HEK293 (cell line): ENCODE measurements around the gene RSPO4.

ENCODE experiments used
- CTCF ChIA-PET: fragments of 350-600 bp; formaldehyde crosslinking; extraction: SDS; loops from one replicate; lab custom pipeline; 2021; ENCODE audit warnings: antibody characterized with exemption; lab: Yijun Ruan, JAX
- POLR2A ChIA-PET: fragments of 300-600 bp; formaldehyde crosslinking; extraction: SDS; loops from one replicate; lab custom pipeline; 2020; ENCODE audit warnings: antibody characterized with exemption, inconsistent platforms; lab: Yijun Ruan, JAX
- H3K27ac ChIP-seq: fragments of 200-500 bp; sonication (Bioruptor generic); 2 replicates; pipeline ENCODE4 v1.5.1; 2014; ENCODE audit warnings: low read depth, low read length, control low read depth, inconsistent platforms; ENCODE audit errors: extremely low read depth
- H3K36me3 ChIP-seq, 2 experiments: fragments of 200-500 bp in 1 of 2; sonication (Bioruptor generic) in 1 of 2; 1 replicate in 1 of 2; 2 replicates in 1 of 2; pipeline ENCODE4 v1.5.1; 2014 to 2017; ENCODE audit warnings: inconsistent platforms in 2 of 2, low read length in 2 of 2; ENCODE audit not compliant: control insufficient read depth in 2 of 2, insufficient read depth in 1 of 2
- H3K4me1 ChIP-seq: fragments of 200-500 bp; sonication (Bioruptor generic); 2 replicates; pipeline ENCODE4 v1.5.1; 2014; ENCODE audit warnings: mild to moderate bottlenecking, low read length, inconsistent platforms; ENCODE audit not compliant: control insufficient read depth, insufficient read depth
- H3K4me3 ChIP-seq: 2 replicates; pipeline ENCODE4 v1.5.1; 2011; ENCODE audit warnings: low read depth, mild to moderate bottlenecking, control low read depth, low read length, moderate library complexity
- H3K9me3 ChIP-seq: fragments of 200-500 bp; sonication (Bioruptor generic); 2 replicates; pipeline ENCODE4 v1.5.1; 2014; ENCODE audit warnings: low read depth, low read length, inconsistent platforms; ENCODE audit not compliant: control insufficient read depth, insufficient read depth
- BCL11A ChIP-seq: fragments of 450-650 bp; formaldehyde crosslinking; IDR thresholded peaks from 2 replicates; pipeline ENCODE4 v1.5.1; 2016; ENCODE audit warnings: low read depth, missing biosample characterization, missing genetic modification characterization
- HIC1 ChIP-seq: fragments of 450-650 bp; formaldehyde crosslinking; IDR thresholded peaks from 2 replicates; pipeline ENCODE4 v1.5.1; 2016; ENCODE audit warnings: missing biosample characterization, missing genetic modification characterization
- HOXD13 ChIP-seq: sonication (generic); formaldehyde crosslinking; IDR thresholded peaks from 2 replicates; pipeline ENCODE4 v1.8.0; 2022; ENCODE audit warnings: missing genetic modification reagents, borderline replicate concordance
- IKZF3 ChIP-seq: fragments of 450-650 bp; IDR thresholded peaks from 2 replicates; pipeline ENCODE4 v1.5.0; 2018; ENCODE audit warnings: missing biosample characterization, mild to moderate bottlenecking, missing genetic modification characterization, moderate library complexity
- KLF10 ChIP-seq: fragments of 450-650 bp; IDR thresholded peaks from 2 replicates; pipeline ENCODE4 v1.5.1; 2018; ENCODE audit warnings: missing biosample characterization, mild to moderate bottlenecking, missing genetic modification characterization
- SCRT1 ChIP-seq: fragments of 450-650 bp; formaldehyde crosslinking; IDR thresholded peaks from 2 replicates; pipeline ENCODE4 v1.5.1; 2016; ENCODE audit warnings: missing biosample characterization, missing genetic modification characterization, borderline replicate concordance
- TRIM28 ChIP-seq: IDR thresholded peaks from 2 replicates; pipeline ENCODE4 v1.6.1; 2011; ENCODE audit warnings: low read length, control low read depth, borderline replicate concordance
- WT1 ChIP-seq: fragments of 450-650 bp; formaldehyde crosslinking; IDR thresholded peaks from 2 replicates; pipeline ENCODE4 v1.5.1; 2016; ENCODE audit warnings: missing biosample characterization, missing genetic modification characterization
- YY2 ChIP-seq: fragments of 450-650 bp; formaldehyde crosslinking; IDR thresholded peaks from 2 replicates; pipeline ENCODE4 v1.5.1; 2016; ENCODE audit warnings: missing biosample characterization, missing genetic modification characterization
- ZBTB10 ChIP-seq: fragments of 450-650 bp; formaldehyde crosslinking; IDR thresholded peaks from 2 replicates; pipeline ENCODE4 v1.5.1; 2016; ENCODE audit warnings: missing biosample characterization, missing genetic modification characterization
- ZBTB7A ChIP-seq: fragments of 450-650 bp; formaldehyde crosslinking; IDR thresholded peaks from 2 replicates; pipeline ENCODE4 v1.5.1; 2016; ENCODE audit warnings: low read depth, missing biosample characterization, missing genetic modification characterization
- ZNF10 ChIP-seq: fragments of 450-650 bp; formaldehyde crosslinking; IDR thresholded peaks from 2 replicates; pipeline ENCODE4 v1.5.1; 2017; ENCODE audit warnings: missing biosample characterization, missing genetic modification characterization
- ZNF112 ChIP-seq: fragments of 450-650 bp; formaldehyde crosslinking; IDR thresholded peaks from 2 replicates; pipeline ENCODE4 v1.5.0; 2017; ENCODE audit warnings: missing biosample characterization, missing genetic modification characterization
- ZNF132 ChIP-seq: fragments of 450-650 bp; formaldehyde crosslinking; IDR thresholded peaks from 2 replicates; pipeline ENCODE4 v1.5.1; 2017; ENCODE audit warnings: missing biosample characterization, missing genetic modification characterization, borderline replicate concordance
- ZNF16 ChIP-seq: fragments of 450-650 bp; formaldehyde crosslinking; IDR thresholded peaks from 2 replicates; pipeline ENCODE4 v1.5.1; 2016; ENCODE audit warnings: low read depth, missing biosample characterization, missing genetic modification characterization
- ZNF169 ChIP-seq: fragments of 450-650 bp; formaldehyde crosslinking; IDR thresholded peaks from 2 replicates; pipeline ENCODE4 v1.5.1; 2016; ENCODE audit warnings: missing biosample characterization, missing genetic modification characterization
- ZNF202 ChIP-seq: fragments of 450-650 bp; formaldehyde crosslinking; IDR thresholded peaks from 2 replicates; pipeline ENCODE4 v1.5.1; 2016; ENCODE audit warnings: missing biosample characterization, missing genetic modification characterization, borderline replicate concordance
- ZNF214 ChIP-seq: fragments of 450-650 bp; formaldehyde crosslinking; IDR thresholded peaks from 2 replicates; pipeline ENCODE4 v1.5.1; 2017; ENCODE audit warnings: missing biosample characterization, mild to moderate bottlenecking, missing genetic modification characterization, borderline replicate concordance
- ZNF248 ChIP-seq: fragments of 450-650 bp; formaldehyde crosslinking; IDR thresholded peaks from 2 replicates; pipeline ENCODE4 v1.5.1; 2017; ENCODE audit warnings: missing biosample characterization, missing genetic modification characterization
- ZNF274 ChIP-seq, 2 experiments: fragments of 200-500 bp in 1 of 2; fragments of 450-650 bp in 1 of 2; sonication (Bioruptor generic) in 1 of 2; formaldehyde crosslinking in 1 of 2; IDR thresholded peaks; 2 replicates each; pipeline versions ENCODE4 v1.5.1 to v1.6.1; 2014 to 2016; ENCODE audit warnings: borderline replicate concordance in 1 of 2, inconsistent platforms in 1 of 2, low read length in 1 of 2, missing biosample characterization in 1 of 2, missing genetic modification characterization in 1 of 2
- ZNF514 ChIP-seq: fragments of 450-650 bp; formaldehyde crosslinking; IDR thresholded peaks from 2 replicates; pipeline ENCODE4 v1.5.1; 2016; ENCODE audit warnings: missing biosample characterization, missing genetic modification characterization
- ZNF792 ChIP-seq: fragments of 450-650 bp; formaldehyde crosslinking; IDR thresholded peaks from 2 replicates; pipeline ENCODE4 v1.5.1; 2016; ENCODE audit warnings: missing biosample characterization, missing genetic modification characterization
- TF ChIP-seq, protein P1 (sequence below): fragments of 450-650 bp; formaldehyde crosslinking; IDR thresholded peaks from 2 replicates; pipeline ENCODE4 v1.5.1; 2017; ENCODE audit warnings: missing biosample characterization, missing genetic modification characterization
- TF ChIP-seq, protein P2 (sequence below): fragments of 450-650 bp; formaldehyde crosslinking; IDR thresholded peaks from 2 replicates; pipeline ENCODE4 v1.5.1; 2017; ENCODE audit warnings: missing biosample characterization, missing genetic modification characterization
- TF ChIP-seq, protein P3 (sequence below): fragments of 450-650 bp; formaldehyde crosslinking; IDR thresholded peaks from 2 replicates; pipeline ENCODE4 v1.5.1; 2016; ENCODE audit warnings: missing biosample characterization, missing genetic modification characterization
- TF ChIP-seq, protein P4 (sequence below): fragments of 450-650 bp; formaldehyde crosslinking; IDR thresholded peaks from 2 replicates; pipeline ENCODE4 v1.5.1; 2016; ENCODE audit warnings: missing biosample characterization, missing genetic modification characterization

The RSPO4 gene

DNA sequence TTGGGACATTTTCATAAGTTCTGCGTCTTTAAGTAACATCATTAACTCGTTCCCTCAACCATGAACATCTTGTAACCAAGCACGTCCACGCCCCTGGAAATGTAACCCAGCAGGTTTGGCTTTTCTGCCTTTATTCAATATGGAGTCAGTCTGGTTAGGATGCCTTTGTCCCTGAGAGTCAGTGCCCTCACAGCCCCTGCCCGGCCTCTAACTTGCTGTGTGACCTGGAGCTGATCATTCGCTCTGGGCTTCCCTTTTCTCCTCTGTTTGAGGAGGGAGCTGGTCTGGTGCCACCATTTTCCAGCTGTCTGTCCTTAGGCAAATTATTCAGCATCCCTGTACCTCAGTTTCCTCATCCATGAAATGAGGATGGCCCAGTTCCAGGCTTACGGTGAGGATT is 59.5 kb downstream of the RSPO4 start:
- Histone ChIP-seq H3K4me1 (no peaks in the 10 kb centered on the region), H3K27ac (no peak overlapping the region), H3K36me3 (no peaks in the 10 kb centered on the region), H3K4me3 (no peak overlapping the region), H3K9me3 (no peaks in the 10 kb centered on the region)
- CTCF ChIA-PET: interaction anchor here (0.6 to 1.0 kb wide), 3 partner anchors 14 to 124 kb away, joined by 3 to 8 read pairs (median 4); no protein-coding TSS in a partner anchor
- POLR2A ChIA-PET: no interaction called here
- TF ChIP-seq BCL11A (tag by site-specific recombination) (no peak), ZNF514 (tag by site-specific recombination) (no peak), ZNF248 (no peak), ZNF16 (tag by site-specific recombination) (no peak), IKZF3 (tag by site-specific recombination) (no peak), ZNF169 (tag by site-specific recombination) (no peak), HIC1 (tag by site-specific recombination) (no peak), SCRT1 (no peak), ZNF10 (tag by site-specific recombination) (no peak), ZNF112 (no peak), ZNF214 (no peak), ZBTB7A (tag by site-specific recombination) (no peak), ZNF132 (no peak)
- TF ChIP-seq, protein P1, sequence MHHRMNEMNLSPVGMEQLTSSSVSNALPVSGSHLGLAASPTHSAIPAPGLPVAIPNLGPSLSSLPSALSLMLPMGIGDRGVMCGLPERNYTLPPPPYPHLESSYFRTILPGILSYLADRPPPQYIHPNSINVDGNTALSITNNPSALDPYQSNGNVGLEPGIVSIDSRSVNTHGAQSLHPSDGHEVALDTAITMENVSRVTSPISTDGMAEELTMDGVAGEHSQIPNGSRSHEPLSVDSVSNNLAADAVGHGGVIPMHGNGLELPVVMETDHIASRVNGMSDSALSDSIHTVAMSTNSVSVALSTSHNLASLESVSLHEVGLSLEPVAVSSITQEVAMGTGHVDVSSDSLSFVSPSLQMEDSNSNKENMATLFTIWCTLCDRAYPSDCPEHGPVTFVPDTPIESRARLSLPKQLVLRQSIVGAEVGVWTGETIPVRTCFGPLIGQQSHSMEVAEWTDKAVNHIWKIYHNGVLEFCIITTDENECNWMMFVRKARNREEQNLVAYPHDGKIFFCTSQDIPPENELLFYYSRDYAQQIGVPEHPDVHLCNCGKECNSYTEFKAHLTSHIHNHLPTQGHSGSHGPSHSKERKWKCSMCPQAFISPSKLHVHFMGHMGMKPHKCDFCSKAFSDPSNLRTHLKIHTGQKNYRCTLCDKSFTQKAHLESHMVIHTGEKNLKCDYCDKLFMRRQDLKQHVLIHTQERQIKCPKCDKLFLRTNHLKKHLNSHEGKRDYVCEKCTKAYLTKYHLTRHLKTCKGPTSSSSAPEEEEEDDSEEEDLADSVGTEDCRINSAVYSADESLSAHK (tag by site-specific recombination): no peak
- TF ChIP-seq, protein P2, sequence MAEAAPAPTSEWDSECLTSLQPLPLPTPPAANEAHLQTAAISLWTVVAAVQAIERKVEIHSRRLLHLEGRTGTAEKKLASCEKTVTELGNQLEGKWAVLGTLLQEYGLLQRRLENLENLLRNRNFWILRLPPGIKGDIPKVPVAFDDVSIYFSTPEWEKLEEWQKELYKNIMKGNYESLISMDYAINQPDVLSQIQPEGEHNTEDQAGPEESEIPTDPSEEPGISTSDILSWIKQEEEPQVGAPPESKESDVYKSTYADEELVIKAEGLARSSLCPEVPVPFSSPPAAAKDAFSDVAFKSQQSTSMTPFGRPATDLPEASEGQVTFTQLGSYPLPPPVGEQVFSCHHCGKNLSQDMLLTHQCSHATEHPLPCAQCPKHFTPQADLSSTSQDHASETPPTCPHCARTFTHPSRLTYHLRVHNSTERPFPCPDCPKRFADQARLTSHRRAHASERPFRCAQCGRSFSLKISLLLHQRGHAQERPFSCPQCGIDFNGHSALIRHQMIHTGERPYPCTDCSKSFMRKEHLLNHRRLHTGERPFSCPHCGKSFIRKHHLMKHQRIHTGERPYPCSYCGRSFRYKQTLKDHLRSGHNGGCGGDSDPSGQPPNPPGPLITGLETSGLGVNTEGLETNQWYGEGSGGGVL (tag by site-specific recombination): no peak

- CTCF ChIA-PET: interaction anchor here (0.7 to 1.6 kb wide), 3 partner anchors 15 to 124 kb away, joined by 3 to 9 read pairs (median 8); no protein-coding TSS in a partner anchor
- H3K27ac ChIP-seq: no peak overlapping the region
- no peak for TF ChIP-seq HOXD13 (CRISPR knock-in tag)
- TF ChIP-seq ZNF274 (IDR thresholded peaks at IDR 0.05; ENCODE audit: low read length): no peak
- TF ChIP-seq ZNF274 (tag by site-specific recombination; IDR thresholded peaks at IDR 0.05; ENCODE audit: borderline replicate concordance): no peak
- no peak for TF ChIP-seq WT1 (tag by site-specific recombination)
- no peak for TF ChIP-seq ZBTB10 (tag by site-specific recombination)
- TF ChIP-seq, protein P3, sequence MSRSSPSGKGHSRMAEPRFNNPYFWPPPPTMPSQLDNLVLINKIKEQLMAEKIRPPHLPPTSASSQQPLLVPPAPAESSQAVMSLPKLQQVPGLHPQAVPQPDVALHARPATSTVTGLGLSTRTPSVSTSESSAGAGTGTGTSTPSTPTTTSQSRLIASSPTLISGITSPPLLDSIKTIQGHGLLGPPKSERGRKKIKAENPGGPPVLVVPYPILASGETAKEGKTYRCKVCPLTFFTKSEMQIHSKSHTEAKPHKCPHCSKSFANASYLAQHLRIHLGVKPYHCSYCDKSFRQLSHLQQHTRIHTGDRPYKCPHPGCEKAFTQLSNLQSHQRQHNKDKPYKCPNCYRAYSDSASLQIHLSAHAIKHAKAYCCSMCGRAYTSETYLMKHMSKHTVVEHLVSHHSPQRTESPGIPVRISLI (tag by site-specific recombination): no peak
- no peak for TF ChIP-seq KLF10 (tag by site-specific recombination)
- no peak for TF ChIP-seq ZNF202 (tag by site-specific recombination)
- no peak for TF ChIP-seq TRIM28
- TF ChIP-seq YY2: no peak
- TF ChIP-seq, protein P4, sequence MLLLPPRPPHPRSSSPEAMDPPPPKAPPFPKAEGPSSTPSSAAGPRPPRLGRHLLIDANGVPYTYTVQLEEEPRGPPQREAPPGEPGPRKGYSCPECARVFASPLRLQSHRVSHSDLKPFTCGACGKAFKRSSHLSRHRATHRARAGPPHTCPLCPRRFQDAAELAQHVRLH (tag by site-specific recombination): no peak
- no peak for TF ChIP-seq ZNF792 (tag by site-specific recombination)
Measured at GRCh38 chr20:940926-941325, 61.2 kb downstream of the RSPO4 start.

More at GRCh38 chr20:940926-941325, 61.2 kb downstream of the RSPO4 start:
- Histone ChIP-seq H3K4me1 (no peaks in the 10 kb centered on the region), H3K9me3 (no peaks in the 10 kb centered on the region), H3K36me3 (no peaks in the 10 kb centered on the region), H3K4me3 (no peak overlapping the region)
- POLR2A ChIA-PET: no interaction called here
